ENCODE measurements around the gene SH3RF3. TPM values are rescaled to one million over a fixed set of nuclear protein-coding genes. Genes with fewer than 3 reads are reported as not detected.

SH3RF3 gene
- total RNA-seq, 2 donors from 2014 or later, result 1.5 to 1.8 TPM

GRCh38 chr2:109162999-109163398 lies 34.0 kb downstream of the SH3RF3 start:
- no peak overlapping the region for H3K4me3 ChIP-seq (ENCODE audit: low read length)
- DNase-seq, result no peak
- H3K27ac Mint-ChIP-seq, result no peak overlapping the region
- H3K27ac ChIP-seq (ENCODE audit: low read depth, low read length), result no peak overlapping the region
- H3K36me3 Mint-ChIP-seq (ENCODE audit: low read depth), result no peaks in the 10 kb centered on the region
- H3K4me3 Mint-ChIP-seq, result no peak overlapping the region
- peaks cover 20% of the 10 kb centered on the region for H3K27me3 Mint-ChIP-seq (ENCODE audit: insufficient read depth)
- no peaks in the 10 kb centered on the region for H3K27me3 ChIP-seq (ENCODE audit: control insufficient read depth, insufficient read depth, low read length, poor library complexity, severe bottlenecking)
- no peaks in the 10 kb centered on the region for H3K9me3 ChIP-seq (ENCODE audit: control insufficient read depth, low read length)
- peaks cover 17% of the 10 kb centered on the region for H3K4me1 Mint-ChIP-seq
- H3K4me1 ChIP-seq (ENCODE audit: control insufficient read depth, insufficient read depth, low read length), result peaks cover 5% of the 10 kb centered on the region
- H3K9me3 Mint-ChIP-seq, result no peaks in the 10 kb centered on the region
- H3K36me3 ChIP-seq (ENCODE audit: control insufficient read depth, insufficient read depth, low read length), result no peaks in the 10 kb centered on the region
- no peak for TF ChIP-seq CTCF (conservative IDR thresholded peaks at IDR 0.05)
- H3K9ac ChIP-seq (ENCODE audit: extremely low read depth, low read length, poor library complexity, severe bottlenecking), result no peak overlapping the region
- whole genome bisulfite sequencing, 2 experiments (ENCODE audit: insufficient coverage in 1 of 2, insufficient read length in 1 of 2), result 83 to 94% methylated on average over 5 to 6 of the region's 7 CpGs

- Mint-ChIP-seq H3K9me3 (no peaks in the 10 kb centered on the region), H3K27ac (no peak overlapping the region), H3K4me3 (no peak overlapping the region), H3K4me1 (peaks cover 17% of the 10 kb centered on the region), H3K27me3 (ENCODE audit: insufficient read depth) (peaks cover 12% of the 10 kb centered on the region), H3K36me3 (ENCODE audit: low read depth) (no peaks in the 10 kb centered on the region)
- no peak for DNase-seq
- H3K27me3 ChIP-seq (ENCODE audit: control insufficient read depth, insufficient read depth, low read length, poor library complexity, severe bottlenecking), result no peaks in the 10 kb centered on the region
- H3K27ac ChIP-seq (ENCODE audit: low read depth, low read length), result no peak overlapping the region
- WGBS, 2 experiments (ENCODE audit: insufficient coverage in 1 of 2, insufficient read length in 1 of 2), result 83% methylated on average over 1 of the region's 1 CpG; no CpG with 5 or more reads in 1 of the 2 experiments
- H3K9me3 ChIP-seq (ENCODE audit: control insufficient read depth, low read length), result no peaks in the 10 kb centered on the region
- H3K36me3 ChIP-seq (ENCODE audit: control insufficient read depth, insufficient read depth, low read length), result no peaks in the 10 kb centered on the region
- no peak overlapping the region for H3K4me3 ChIP-seq (ENCODE audit: low read length)
- H3K9ac ChIP-seq (ENCODE audit: extremely low read depth, low read length, poor library complexity, severe bottlenecking), result no peak overlapping the region
- H3K4me1 ChIP-seq (ENCODE audit: control insufficient read depth, insufficient read depth, low read length), result peaks cover 4% of the 10 kb centered on the region
- TF ChIP-seq CTCF (conservative IDR thresholded peaks at IDR 0.05), result no peak
These were observed 35.3 kb downstream of the SH3RF3 start for GRCh38 chr2:109164311-109164710.

GRCh38 chr2:109164739-109165221 lies 35.8 kb downstream of the SH3RF3 start:
- Mint-ChIP-seq H3K9me3 (no peaks in the 10 kb centered on the region), H3K27me3 (ENCODE audit: insufficient read depth) (peaks cover 9% of the 10 kb centered on the region), H3K36me3 (ENCODE audit: low read depth) (no peaks in the 10 kb centered on the region), H3K4me3 (no peak overlapping the region), H3K27ac (no peak overlapping the region), H3K4me1 (peaks cover 17% of the 10 kb centered on the region)
- Histone ChIP-seq H3K27ac (ENCODE audit: low read depth, low read length) (no peak overlapping the region), H3K9me3 (ENCODE audit: control insufficient read depth, low read length) (no peaks in the 10 kb centered on the region), H3K4me3 (ENCODE audit: low read length) (no peak overlapping the region), H3K9ac (ENCODE audit: extremely low read depth, low read length, poor library complexity, severe bottlenecking) (no peak overlapping the region), H3K27me3 (ENCODE audit: control insufficient read depth, insufficient read depth, low read length, poor library complexity, severe bottlenecking) (no peaks in the 10 kb centered on the region), H3K36me3 (ENCODE audit: control insufficient read depth, insufficient read depth, low read length) (no peaks in the 10 kb centered on the region), H3K4me1 (ENCODE audit: control insufficient read depth, insufficient read depth, low read length) (peaks cover 4% of the 10 kb centered on the region)
- no peak for DNase-seq
- 68 to 85% methylated on average over 2 to 3 of the region's 3 CpGs for WGBS, 2 experiments (ENCODE audit: insufficient coverage in 1 of 2, insufficient read length in 1 of 2)
- TF ChIP-seq CTCF (conservative IDR thresholded peaks at IDR 0.05), result no peak
